Activated CD4-positive, alpha-beta T cell treated with anti-CD3 and anti-CD28 coated beads for 36 hours (primary cell): ENCODE data around the gene MYO7A. TPM values are rescaled to one million over a fixed set of nuclear protein-coding genes. Genes with fewer than 3 reads are reported as not detected.

Experiments
- ATAC-seq: fragments of 200-7000 bp; cut with Tn5 transposase; one replicate; pipeline ENCODE4 v1.10.0; 2021; ENCODE audit warnings: mild to moderate bottlenecking, moderate library complexity
- CTCF ChIA-PET: fragments of 350-600 bp; sonication (Branson Sonifier 250); formaldehyde crosslinking; loops from one replicate; lab custom pipeline; 2021; ENCODE audit warnings: antibody characterized with exemption; lab: Charles Lee
- POLR2A ChIA-PET: fragments of 350-600 bp; sonication (Branson Sonifier 250); formaldehyde crosslinking; loops from one replicate; lab custom pipeline; 2021; ENCODE audit warnings: antibody characterized with exemption, inconsistent platforms; lab: Charles Lee
- DNase-seq: peaks from one replicate; pipeline ENCODE4 v3.0.0-alpha.2; 2020
- H3K27ac Mint-ChIP-seq: one replicate; pipeline ENCODE4 v1.8.0; 2021; ENCODE audit warnings: mixed read lengths
- H3K27me3 Mint-ChIP-seq: one replicate; pipeline ENCODE4 v1.8.0; 2021; ENCODE audit warnings: mixed read lengths
- H3K36me3 Mint-ChIP-seq: one replicate; pipeline ENCODE4 v1.8.0; 2021; ENCODE audit warnings: low read depth, mixed read lengths
- H3K4me1 Mint-ChIP-seq: one replicate; pipeline ENCODE4 v1.8.0; 2021; ENCODE audit warnings: mixed read lengths
- H3K4me3 Mint-ChIP-seq: one replicate; pipeline ENCODE4 v1.8.0; 2021; ENCODE audit warnings: mild to moderate bottlenecking, moderate library complexity, mixed read lengths
- H3K9me3 Mint-ChIP-seq: one replicate; pipeline ENCODE4 v1.8.0; 2021; ENCODE audit warnings: low read depth, mixed read lengths
- intact Hi-C, 2 experiments: fragments of 100-400 bp; cut with DNase I in 1 of 2; cut with micrococcal nuclease in 1 of 2; formaldehyde crosslinking; loops; one replicate each; pipeline versions ENCODE4 v1.14.2 to v1.15.1; 2022 to 2024; cut with DNase I, micrococcal nuclease
- total RNA-seq, 2 experiments: library from RNA; stranded (reverse); gene quantifications; one replicate each; pipeline ENCODE4 v1.2.3, GENCODE V29; 2021

MYO7A gene
- total RNA-seq, 2 experiments from 2014 or later = 0.23 to 0.48 TPM

DNA sequence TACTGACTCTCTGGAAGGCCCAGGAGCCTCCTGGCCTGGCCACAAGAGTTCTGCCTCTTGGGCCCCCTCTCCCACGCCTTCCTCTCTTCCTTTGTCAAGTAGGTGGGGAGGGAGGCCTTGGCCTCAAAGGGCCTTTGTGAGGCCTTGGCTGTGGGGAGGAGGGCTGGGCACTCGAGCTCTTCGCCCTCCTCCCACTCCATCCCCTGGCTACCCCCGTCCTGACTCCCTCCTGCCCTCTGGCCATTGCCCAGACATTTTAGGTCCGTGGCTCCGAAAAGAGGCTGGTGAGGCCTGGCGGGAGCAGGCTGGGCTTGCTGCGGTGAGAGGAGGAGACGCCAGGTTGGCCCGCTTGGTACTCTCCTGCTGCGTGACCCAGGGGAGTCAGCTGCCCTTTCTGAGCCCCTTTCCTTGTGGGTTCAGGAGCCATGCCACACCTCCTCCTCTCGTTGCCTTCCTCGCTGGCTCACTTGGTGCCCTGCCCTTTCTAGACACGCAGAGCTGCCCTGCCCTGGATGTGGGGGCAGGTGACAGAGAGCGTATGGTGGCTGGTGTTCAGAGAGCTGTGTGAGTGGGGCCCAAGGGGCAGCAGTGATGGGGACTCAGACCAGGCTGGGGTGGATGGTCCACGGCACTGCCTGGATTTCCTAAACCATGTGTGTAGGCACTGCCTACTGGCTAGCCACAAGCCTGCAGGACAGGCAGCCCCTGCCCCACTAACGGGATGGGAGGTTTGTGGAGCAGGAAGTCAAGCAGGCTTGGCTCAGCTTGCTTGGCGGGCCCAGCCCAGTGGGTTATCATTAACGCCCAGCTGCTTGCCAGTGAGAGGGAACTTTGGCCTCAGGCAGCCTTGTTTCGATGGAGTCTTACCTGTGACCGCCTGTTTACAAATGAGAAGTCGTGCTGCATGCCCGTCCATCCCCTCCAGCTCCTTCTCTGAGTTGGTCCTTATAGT is 41.2 kb upstream of the MYO7A start:
- Mint-ChIP-seq H3K9me3 (no peaks in the 10 kb centered on the region), H3K27me3 (no peaks in the 10 kb centered on the region), H3K36me3 (no peaks in the 10 kb centered on the region), H3K4me3 (no peak overlapping the region), H3K4me1 (peaks cover 23% of the 10 kb centered on the region), H3K27ac (no peak overlapping the region)
- POLR2A ChIA-PET = interaction anchor here (0.5 kb wide), 1 partner anchor 227 kb away, joined by 3 read pairs; no protein-coding TSS in a partner anchor
- no peak for DNase-seq
- no peak for ATAC-seq
- CTCF ChIA-PET = interaction anchor here (0.7 to 1.2 kb wide), 3 partner anchors 15 to 41 kb away, joined by 3 to 4 read pairs (median 4); no protein-coding TSS in a partner anchor
- intact Hi-C loops = no loop called here

DNA sequence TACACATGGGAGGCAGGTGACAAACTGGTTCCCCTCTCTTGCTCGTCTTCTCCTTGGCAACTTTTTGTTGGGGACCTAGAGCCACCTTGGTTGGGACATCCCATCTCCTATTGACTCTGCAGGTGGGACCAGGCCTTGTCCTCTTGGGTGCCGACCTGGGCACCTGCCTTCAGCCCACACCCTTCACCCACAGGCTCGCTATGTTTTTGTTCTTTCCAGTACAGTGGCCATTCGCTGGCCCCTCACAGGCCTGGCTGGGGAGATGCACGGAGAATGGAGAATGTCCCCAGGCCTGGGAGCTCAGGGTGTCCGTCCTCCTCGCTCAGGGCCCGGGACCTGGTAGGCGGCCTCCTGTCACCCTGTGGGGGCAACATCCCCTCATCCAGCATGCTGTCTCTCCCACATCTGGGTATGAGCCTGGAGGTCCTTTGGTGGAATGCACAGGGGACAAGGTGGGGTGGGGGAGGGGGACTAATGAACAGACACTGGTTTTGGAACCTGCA is 40.3 kb upstream of the MYO7A start:
- CTCF ChIA-PET = interaction anchor here (0.7 kb wide), 1 partner anchor 14 kb away, joined by 3 read pairs; no protein-coding TSS in a partner anchor

DNA sequence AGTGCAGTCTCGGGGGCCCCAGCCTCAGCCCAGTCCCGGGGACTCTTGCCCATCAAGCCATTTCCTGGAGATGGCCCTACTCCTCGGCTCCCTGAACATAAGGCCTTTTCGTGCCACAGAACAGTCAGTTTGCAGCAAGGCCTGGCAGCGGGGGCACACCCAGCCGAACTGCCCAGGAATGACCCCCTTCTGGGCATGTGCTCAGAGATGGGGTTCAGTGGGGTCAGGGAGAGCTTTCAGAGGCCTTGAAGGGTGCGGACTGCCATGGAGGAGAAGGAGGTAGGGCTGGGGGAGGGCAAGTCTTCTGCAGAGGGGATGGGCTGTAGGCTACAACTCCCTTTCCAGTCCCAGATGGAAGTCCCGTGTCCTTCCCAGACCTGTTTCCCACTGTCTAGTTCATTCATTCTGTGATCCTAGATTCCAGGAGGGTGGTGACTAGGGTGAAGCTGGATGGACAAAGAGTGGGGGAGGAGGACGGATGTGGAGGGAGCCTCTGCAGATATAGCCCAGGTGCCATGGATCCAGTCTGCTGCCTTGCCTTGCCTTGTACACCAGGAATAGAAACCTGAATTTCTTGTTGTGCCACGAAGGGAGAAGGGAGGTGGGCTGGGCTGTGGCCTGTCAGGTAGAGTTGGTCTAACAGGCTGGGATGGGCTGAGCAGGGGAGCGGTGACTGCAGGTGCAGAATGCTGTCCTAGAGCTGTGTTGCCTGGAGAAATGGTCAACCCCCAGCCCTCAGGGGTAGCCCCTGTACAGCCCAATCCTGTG is 39.6 kb upstream of the MYO7A start:
- no peak overlapping the region for H3K27ac Mint-ChIP-seq
- intact Hi-C loops = no loop called here
- H3K27me3 Mint-ChIP-seq = no peaks in the 10 kb centered on the region
- ChIA-PET CTCF (interaction anchor here (1.2 kb wide), 1 partner anchor 43 kb away, joined by 3 read pairs; no protein-coding TSS in a partner anchor), POLR2A (no interaction called here)
- no peak for ATAC-seq
- no peaks in the 10 kb centered on the region for H3K36me3 Mint-ChIP-seq
- DNase-seq = no peak
- H3K9me3 Mint-ChIP-seq = no peaks in the 10 kb centered on the region
- no peak overlapping the region for H3K4me3 Mint-ChIP-seq
- H3K4me1 Mint-ChIP-seq = peaks cover 6% of the 10 kb centered on the region

More for the DNA sequence above, 40.3 kb upstream of the MYO7A start:
- no peak overlapping the region for H3K4me3 Mint-ChIP-seq
- no peaks in the 10 kb centered on the region for H3K9me3 Mint-ChIP-seq
- H3K27me3 Mint-ChIP-seq = no peaks in the 10 kb centered on the region
- intact Hi-C loops = no loop called here
- ATAC-seq (no peak), DNase-seq (no peak)
- no peaks in the 10 kb centered on the region for H3K36me3 Mint-ChIP-seq
- peaks cover 13% of the 10 kb centered on the region for H3K4me1 Mint-ChIP-seq
- POLR2A ChIA-PET = no interaction called here
- no peak overlapping the region for H3K27ac Mint-ChIP-seq

DNA sequence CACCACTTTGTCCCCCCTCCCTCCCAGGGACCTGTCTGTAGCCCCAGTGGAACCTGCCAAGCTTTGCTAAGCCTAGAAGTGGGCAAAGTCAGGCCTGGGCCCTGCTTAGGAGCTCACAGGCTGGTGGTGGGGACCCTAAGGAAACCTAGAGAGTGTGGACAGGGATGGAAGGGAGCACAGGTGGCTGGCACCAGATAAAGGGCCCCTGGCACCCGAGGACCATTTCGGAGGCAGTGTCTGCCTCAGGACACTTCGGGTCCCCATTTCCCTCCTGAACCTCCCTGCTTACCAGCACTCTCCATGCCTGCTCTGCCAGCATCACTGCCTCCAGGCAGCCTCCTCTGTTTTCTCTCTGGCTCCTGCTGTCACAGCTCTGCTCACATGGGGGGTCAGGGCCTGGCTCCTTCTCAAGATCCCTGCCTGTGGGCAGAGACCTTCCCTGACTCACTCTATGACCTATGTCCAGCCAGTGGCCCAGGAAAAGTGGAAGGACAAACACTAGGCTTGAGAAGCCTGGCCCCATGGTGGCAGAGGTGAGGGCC is 39.0 kb upstream of the MYO7A start:
- Mint-ChIP-seq H3K4me3 (no peak overlapping the region), H3K4me1 (peaks cover 4% of the 10 kb centered on the region), H3K9me3 (no peaks in the 10 kb centered on the region), H3K36me3 (no peaks in the 10 kb centered on the region), H3K27me3 (no peaks in the 10 kb centered on the region), H3K27ac (no peak overlapping the region)
- intact Hi-C loops = no loop called here
- ChIA-PET POLR2A (no interaction called here), CTCF (interaction anchor here (1.0 to 4.1 kb wide), 4 partner anchors 12 to 169 kb away, joined by 3 to 64 read pairs (median 6); no protein-coding TSS in a partner anchor)
- ATAC-seq (no peak), DNase-seq (no peak)

DNA sequence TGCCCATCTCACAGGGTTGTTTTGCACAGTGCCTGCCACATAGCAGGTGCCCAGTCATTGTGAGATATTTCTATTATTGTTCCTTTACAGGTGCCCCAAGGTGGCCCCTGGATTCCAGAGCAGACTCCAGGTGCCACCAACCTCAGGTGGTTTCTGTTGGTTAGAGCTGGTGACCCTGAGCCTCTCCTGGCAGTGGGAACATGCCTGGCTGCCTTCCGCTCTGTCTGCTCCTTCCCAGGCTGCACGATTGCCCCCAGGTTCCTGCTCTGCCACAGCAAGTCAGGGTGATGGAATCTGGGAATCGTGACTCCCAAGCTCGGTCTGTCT is 38.0 kb upstream of the MYO7A start:
- H3K27me3 Mint-ChIP-seq = no peaks in the 10 kb centered on the region
- intact Hi-C loops = loop anchor here (2.0 to 5.0 kb wide), 3 partner anchors 23 to 358 kb away; partner anchors contain the start of gene CAPN5 (in 1 of the 2)
- H3K4me3 Mint-ChIP-seq = no peak overlapping the region
- CTCF ChIA-PET = interaction anchor here (0.8 to 4.1 kb wide), 11 partner anchors 8 to 309 kb away, joined by 3 to 64 read pairs (median 9); partner anchors contain the start of gene CAPN5
- H3K36me3 Mint-ChIP-seq = no peaks in the 10 kb centered on the region
- no peak for DNase-seq
- no peaks in the 10 kb centered on the region for H3K9me3 Mint-ChIP-seq
- POLR2A ChIA-PET = no interaction called here
- peaks cover 4% of the 10 kb centered on the region for H3K4me1 Mint-ChIP-seq
- no peak for ATAC-seq
- H3K27ac Mint-ChIP-seq = no peak overlapping the region

DNA sequence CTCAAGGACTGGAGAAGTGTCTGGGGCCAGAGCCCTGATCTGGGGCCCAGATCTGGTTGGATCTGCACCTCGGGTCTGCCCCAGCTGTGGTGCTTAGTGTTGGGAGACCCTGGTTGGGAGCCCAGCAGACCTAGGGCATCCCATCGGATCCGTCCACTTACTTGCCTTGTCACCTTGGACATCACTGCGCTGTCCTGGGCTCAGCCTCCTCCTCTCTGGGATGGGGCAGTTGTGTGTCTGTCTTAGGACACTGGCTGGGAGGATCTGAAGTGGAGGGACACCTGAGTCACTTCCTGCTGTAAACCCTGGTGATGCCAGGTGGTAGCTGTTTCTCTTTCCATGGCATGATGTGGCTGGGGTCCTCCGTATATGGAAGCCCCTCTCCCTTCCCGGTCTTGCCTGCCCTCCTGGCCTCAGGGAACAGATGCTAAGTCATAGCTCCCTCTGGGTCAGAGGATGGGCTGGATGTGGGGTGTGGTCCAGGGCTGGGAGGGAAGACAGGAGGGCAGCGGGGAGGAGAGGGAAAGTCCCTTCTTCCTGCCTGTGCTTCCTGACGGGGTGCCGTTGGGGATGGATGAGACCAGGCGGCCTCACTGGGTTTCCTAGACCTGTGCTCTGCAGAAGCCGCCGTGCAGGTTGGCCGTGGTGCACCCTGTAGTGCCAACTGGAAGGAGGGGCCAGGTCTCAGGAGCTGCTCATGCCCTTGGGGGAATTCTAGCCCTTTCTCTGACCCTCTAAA is 37.5 kb upstream of the MYO7A start:
- POLR2A ChIA-PET = interaction anchor here (0.6 kb wide), 1 partner anchor 54 kb away, joined by 3 read pairs; no protein-coding TSS in a partner anchor
- Mint-ChIP-seq H3K36me3 (no peaks in the 10 kb centered on the region), H3K4me1 (peaks cover 4% of the 10 kb centered on the region), H3K4me3 (no peak overlapping the region), H3K9me3 (no peaks in the 10 kb centered on the region), H3K27me3 (no peaks in the 10 kb centered on the region), H3K27ac (no peak overlapping the region)
- no peak for DNase-seq
- intact Hi-C loops = loop anchor here (1.0 to 5.0 kb wide), 7 partner anchors 24 to 358 kb away; partner anchors contain the start of gene CAPN5 (in 2 of the 2)
- CTCF ChIA-PET = interaction anchor here (0.6 to 4.1 kb wide), 28 partner anchors 9 to 531 kb away, joined by 3 to 64 read pairs (median 5); partner anchors contain the start of genes CAPN5 and MYO7A
- ATAC-seq = no peak

DNA sequence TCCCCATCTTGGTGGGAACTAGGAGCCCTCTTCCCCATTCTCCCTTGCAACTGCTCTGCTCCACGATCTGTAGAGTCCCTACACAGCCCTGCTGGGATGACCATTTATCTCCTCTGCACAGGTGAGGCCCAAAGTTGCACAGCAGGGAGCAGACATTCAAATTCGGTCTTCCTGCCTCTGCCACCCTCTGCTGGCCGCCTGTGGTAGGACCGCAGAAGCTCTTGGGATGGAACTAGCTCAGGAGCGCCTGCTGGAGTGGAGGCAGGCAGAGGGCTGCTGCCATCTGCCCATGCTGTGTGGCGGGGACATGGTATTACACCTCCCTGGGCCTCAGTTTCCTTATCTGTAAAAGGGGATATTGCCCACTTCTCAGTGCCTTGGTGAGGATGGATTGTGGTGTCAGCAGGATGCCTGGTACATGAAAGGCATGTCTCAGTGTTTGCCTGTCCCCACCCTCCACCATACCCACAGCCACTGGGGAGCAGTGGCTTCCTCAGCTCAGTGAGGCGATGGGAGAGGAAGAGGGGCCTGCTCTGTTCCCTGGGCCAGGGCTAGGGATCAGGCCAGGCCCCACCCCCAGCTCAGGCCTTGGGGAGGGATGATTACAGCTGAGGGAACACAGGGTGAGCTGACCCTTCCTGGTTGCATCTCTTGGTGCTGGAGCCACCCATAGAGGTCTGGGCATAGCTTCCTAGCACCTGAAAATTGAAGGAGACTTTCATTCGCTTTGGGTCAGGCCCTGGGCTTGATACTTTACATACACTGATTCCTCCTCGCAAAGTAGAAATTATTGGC is 36.7 kb upstream of the MYO7A start:
- ATAC-seq (peak; percentile 99), DNase-seq (peak; percentile 90)
- Mint-ChIP-seq H3K27ac (no peak overlapping the region), H3K36me3 (no peaks in the 10 kb centered on the region), H3K4me1 (peaks cover 4% of the 10 kb centered on the region), H3K27me3 (no peaks in the 10 kb centered on the region), H3K9me3 (no peaks in the 10 kb centered on the region), H3K4me3 (no peak overlapping the region)
- ChIA-PET POLR2A (interaction anchor here (0.6 kb wide), 1 partner anchor 55 kb away, joined by 3 read pairs; no protein-coding TSS in a partner anchor), CTCF (interaction anchor here (0.6 to 4.1 kb wide), 39 partner anchors 10 to 1171 kb away, joined by 3 to 64 read pairs (median 4); partner anchors contain the start of genes CAPN5 and MYO7A)
- intact Hi-C loops = loop anchor here (1.0 to 5.0 kb wide), 7 partner anchors 25 to 359 kb away; partner anchors contain the start of gene CAPN5 (in 2 of the 2)

DNA sequence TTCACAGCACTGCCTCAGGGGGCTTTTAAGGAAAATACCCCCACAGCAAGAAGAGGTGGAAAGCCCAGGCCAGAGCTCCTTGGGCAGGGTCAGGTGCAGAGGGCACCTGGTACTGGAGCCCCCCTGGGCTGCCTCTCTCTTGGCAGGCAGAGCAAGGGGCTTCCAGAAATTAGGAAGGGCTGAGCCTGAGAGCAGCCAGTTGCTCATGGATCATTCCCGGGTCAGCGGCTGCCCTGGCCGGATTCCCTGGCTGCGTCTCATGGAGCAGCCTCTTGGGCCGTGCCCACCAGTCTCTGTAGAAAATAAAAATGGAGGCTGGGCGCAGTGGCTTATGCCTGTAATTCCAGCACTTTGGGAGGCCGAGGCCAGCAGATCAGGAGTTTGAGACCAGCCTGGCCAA is 35.7 kb upstream of the MYO7A start:
- H3K36me3 Mint-ChIP-seq = no peaks in the 10 kb centered on the region
- no peaks in the 10 kb centered on the region for H3K27me3 Mint-ChIP-seq
- intact Hi-C loops = loop anchor here (5.0 kb wide), 2 partner anchors 175 to 360 kb away; no protein-coding TSS in a partner anchor
- H3K4me1 Mint-ChIP-seq = peaks cover 4% of the 10 kb centered on the region
- POLR2A ChIA-PET = interaction anchor here (0.6 kb wide), 1 partner anchor 1074 kb away, joined by 3 read pairs; no protein-coding TSS in a partner anchor
- no peaks in the 10 kb centered on the region for H3K9me3 Mint-ChIP-seq
- no peak overlapping the region for H3K27ac Mint-ChIP-seq
- CTCF ChIA-PET = interaction anchor here (0.6 to 4.1 kb wide), 17 partner anchors 9 to 370 kb away, joined by 3 to 64 read pairs (median 11); partner anchors contain the start of gene MYO7A
- no peak for ATAC-seq
- H3K4me3 Mint-ChIP-seq = no peak overlapping the region
- no peak for DNase-seq

DNA sequence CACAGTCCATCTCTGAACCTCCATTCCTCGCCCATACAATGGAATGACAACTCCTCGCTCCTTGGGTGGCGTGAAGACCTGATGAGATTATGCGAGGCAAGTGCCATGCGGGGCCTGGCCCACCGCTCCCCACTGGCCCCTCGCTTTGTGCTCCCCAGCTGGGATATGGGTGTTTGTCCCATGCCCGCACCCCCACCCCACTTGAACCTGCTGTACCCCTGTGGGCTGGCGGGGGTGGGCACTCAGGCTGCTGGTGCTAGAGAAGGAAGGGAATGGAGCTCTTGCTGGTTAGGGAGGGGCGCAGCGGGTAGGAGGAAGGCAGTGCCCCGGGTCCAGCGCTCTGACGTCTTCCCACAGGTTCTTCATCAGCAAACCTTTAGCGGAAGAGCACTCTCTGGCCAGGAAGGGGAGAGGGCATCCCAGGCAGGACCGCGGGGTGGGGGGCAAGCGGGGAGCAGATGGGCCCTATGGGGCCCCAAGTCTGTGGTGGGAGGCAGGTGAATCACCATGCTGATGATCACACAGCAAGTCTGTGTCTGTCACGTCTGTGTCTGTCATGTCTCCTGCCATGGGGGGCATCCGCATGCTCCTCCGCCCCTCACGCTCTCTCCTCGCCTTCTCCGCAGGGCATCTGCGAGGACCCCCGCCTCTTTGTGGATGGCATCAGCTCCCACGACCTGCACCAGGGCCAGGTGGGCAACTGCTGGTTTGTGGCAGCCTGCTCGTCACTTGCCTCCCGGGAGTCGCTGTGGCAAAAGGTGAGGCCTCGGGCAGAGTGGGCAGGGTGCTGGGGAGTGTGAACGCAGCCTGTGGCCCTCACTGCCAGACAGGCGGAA is 34.8 kb upstream of the MYO7A start:
- ChIA-PET CTCF (interaction anchor here (0.6 to 4.1 kb wide), 9 partner anchors 8 to 480 kb away, joined by 3 to 64 read pairs (median 4); no protein-coding TSS in a partner anchor), POLR2A (no interaction called here)
- no peak overlapping the region for H3K27ac Mint-ChIP-seq
- DNase-seq = no peak
- H3K9me3 Mint-ChIP-seq = no peaks in the 10 kb centered on the region
- H3K4me1 Mint-ChIP-seq = peaks cover 4% of the 10 kb centered on the region
- H3K27me3 Mint-ChIP-seq = no peaks in the 10 kb centered on the region
- intact Hi-C loops = loop anchor here (5.0 kb wide), 2 partner anchors 176 to 361 kb away; no protein-coding TSS in a partner anchor
- no peak for ATAC-seq
- H3K36me3 Mint-ChIP-seq = no peaks in the 10 kb centered on the region
- H3K4me3 Mint-ChIP-seq = no peak overlapping the region
